Erythroblast (primary cell): ENCODE results near the gene FNDC5.

ENCODE experiments used
- GATA1 ChIP-seq: IDR thresholded peaks from 2 replicates; pipeline ENCODE4 v1.6.1; 2011; ENCODE audit warnings: low read depth, mild to moderate bottlenecking, control low read depth, low read length, moderate library complexity
- POLR2A ChIP-seq: IDR thresholded peaks from 2 replicates; pipeline ENCODE4 v1.6.1; 2011; ENCODE audit warnings: mild to moderate bottlenecking, low read length

DNA sequence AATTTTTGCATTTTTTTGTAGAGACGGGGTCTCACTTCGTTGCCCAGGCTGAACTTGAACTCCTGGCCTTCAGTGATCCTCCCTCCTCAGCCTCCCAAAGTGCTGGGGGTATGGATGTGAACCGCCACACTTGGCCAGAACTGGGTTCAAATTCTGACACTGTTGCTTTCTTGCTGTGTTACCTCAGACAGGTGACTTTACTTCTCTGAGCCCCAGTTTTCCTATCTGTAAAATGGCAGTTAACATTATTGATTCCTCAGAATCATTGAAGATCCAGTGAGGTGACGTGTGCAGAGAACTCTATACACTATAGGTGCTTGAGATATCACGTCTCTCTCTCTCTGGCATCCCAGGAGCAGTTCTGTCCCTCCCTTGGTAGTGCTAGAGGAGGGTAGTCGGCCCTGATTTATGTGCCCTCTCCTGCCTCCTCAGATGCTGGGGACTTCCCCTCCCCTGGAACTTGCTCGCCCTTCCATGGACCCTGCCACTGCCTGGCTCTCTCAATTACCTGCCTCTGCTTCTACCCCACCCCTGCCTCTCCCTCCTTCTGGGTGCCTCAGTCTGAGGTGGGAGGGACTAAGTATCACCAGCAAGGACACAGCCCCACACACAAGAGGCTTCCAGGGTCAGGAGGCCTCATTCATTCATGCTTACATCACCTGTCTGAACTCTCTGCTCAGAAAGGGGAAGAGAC is 12.8 kb upstream of the FNDC5 start:
- TF ChIP-seq POLR2A (no peak), GATA1 (no peak)
